ENCODE measurements around the gene CRKL. TPM values are rescaled to one million over a fixed set of nuclear protein-coding genes. Genes with fewer than 3 reads are reported as not detected.

The CRKL gene
- total RNA-seq, 1 experiment from 2014 or later: 106 TPM

DNA sequence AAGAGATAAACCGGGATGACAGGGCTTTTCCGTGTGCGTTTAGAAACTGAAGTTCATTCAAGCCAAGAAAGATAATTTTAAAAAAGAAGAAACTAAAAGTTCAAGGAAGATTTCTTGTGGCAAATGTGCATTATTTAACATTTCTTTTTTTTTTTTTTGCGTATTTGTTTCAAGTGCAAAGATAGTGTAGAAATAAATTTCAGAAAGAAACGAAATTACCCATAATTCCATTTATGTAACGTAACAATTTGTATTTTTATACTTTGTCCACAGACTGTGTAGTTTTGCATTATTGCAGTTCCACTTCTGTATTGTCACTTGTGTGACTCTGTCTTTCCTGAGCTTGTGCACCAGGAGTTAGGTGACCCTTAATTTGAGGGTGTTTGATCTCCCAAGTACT, 34.4 kb upstream of the CRKL start:
- Histone ChIP-seq H4K8ac (replicated peaks; ENCODE audit: insufficient read length, low read depth, low read length) (no peak overlapping the region), H4K20me1 (ENCODE audit: control insufficient read depth, insufficient read depth, insufficient read length) (no peaks in the 10 kb centered on the region), H2AFZ (ENCODE audit: low read length) (no peak overlapping the region), H3K18ac (ENCODE audit: insufficient read length, low read depth, low read length) (no peak overlapping the region), H3K23ac (ENCODE audit: insufficient read length, low read depth, low read length) (no peak overlapping the region), H3K9me3 (ENCODE audit: control insufficient read depth, low read depth, low read length) (no peaks in the 10 kb centered on the region), H3K23me2 (ENCODE audit: insufficient read length, low read depth, low read length, poor library complexity, severe bottlenecking) (no peaks in the 10 kb centered on the region), H2BK12ac (ENCODE audit: insufficient read length, low read depth, low read length) (no peak overlapping the region), H4K5ac (ENCODE audit: insufficient read length, low read depth, low read length) (no peak overlapping the region), H3K14ac (ENCODE audit: insufficient read depth, low read length) (no peak overlapping the region), H3K79me1 (ENCODE audit: insufficient read depth, low read depth, low read length, poor library complexity, severe bottlenecking) (no peaks in the 10 kb centered on the region), H2BK120ac (ENCODE audit: low read depth, low read length, poor library complexity, severe bottlenecking) (no peak overlapping the region), H3K4me2 (ENCODE audit: insufficient read depth, insufficient read length, low read length) (no peak overlapping the region), H3T11ph (ENCODE audit: low read length) (no peak overlapping the region), H2BK5ac (ENCODE audit: insufficient read length, low read length) (no peak overlapping the region), H3K27me3 (ENCODE audit: insufficient read depth, low read length) (no peaks in the 10 kb centered on the region), H3K79me2 (ENCODE audit: insufficient read depth, low read length) (no peaks in the 10 kb centered on the region), H3K27ac (ENCODE audit: insufficient read length, low read depth, low read length) (no peak overlapping the region), H4K91ac (ENCODE audit: insufficient read length, low read depth, low read length) (no peak overlapping the region), H2AK5ac (ENCODE audit: insufficient read length, low read length) (no peak overlapping the region), H3K4ac (ENCODE audit: low read depth, low read length) (no peak overlapping the region), H2BK15ac (ENCODE audit: low read depth, low read length) (no peak overlapping the region), H3K56ac (ENCODE audit: insufficient read length, low read depth, low read length) (no peak overlapping the region), H2BK20ac (ENCODE audit: low read depth, low read length, poor library complexity, severe bottlenecking) (no peak overlapping the region), H3K9ac (ENCODE audit: extremely low read depth, insufficient read length, low read length) (no peak overlapping the region), H3K4me1 (ENCODE audit: insufficient read depth, low read length) (no peaks in the 10 kb centered on the region)
- TF ChIP-seq, protein P1, sequence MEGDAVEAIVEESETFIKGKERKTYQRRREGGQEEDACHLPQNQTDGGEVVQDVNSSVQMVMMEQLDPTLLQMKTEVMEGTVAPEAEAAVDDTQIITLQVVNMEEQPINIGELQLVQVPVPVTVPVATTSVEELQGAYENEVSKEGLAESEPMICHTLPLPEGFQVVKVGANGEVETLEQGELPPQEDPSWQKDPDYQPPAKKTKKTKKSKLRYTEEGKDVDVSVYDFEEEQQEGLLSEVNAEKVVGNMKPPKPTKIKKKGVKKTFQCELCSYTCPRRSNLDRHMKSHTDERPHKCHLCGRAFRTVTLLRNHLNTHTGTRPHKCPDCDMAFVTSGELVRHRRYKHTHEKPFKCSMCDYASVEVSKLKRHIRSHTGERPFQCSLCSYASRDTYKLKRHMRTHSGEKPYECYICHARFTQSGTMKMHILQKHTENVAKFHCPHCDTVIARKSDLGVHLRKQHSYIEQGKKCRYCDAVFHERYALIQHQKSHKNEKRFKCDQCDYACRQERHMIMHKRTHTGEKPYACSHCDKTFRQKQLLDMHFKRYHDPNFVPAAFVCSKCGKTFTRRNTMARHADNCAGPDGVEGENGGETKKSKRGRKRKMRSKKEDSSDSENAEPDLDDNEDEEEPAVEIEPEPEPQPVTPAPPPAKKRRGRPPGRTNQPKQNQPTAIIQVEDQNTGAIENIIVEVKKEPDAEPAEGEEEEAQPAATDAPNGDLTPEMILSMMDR (conservative IDR thresholded peaks at IDR 0.05): no peak
- DNase-seq: no peak
- no CpG with 5 or more reads among the region's 6 CpGs for WGBS (ENCODE audit: extremely low coverage, insufficient read length, low lambda C conversion rate)
- H3K36me3 Mint-ChIP-seq (ENCODE audit: insufficient read depth in 1 of 3, low read depth in 3 of 3): peaks cover 3 to 44% (median 17%) of the 10 kb centered on the region in 3 experiments; a peak in 5 of 7 replicates
- no peaks in the 10 kb centered on the region for H3K9me3 Mint-ChIP-seq
- no peaks in the 10 kb centered on the region for H3K27me3 Mint-ChIP-seq (ENCODE audit: low read depth)
- peaks cover 8% of the 10 kb centered on the region in 2 experiments for H3K4me1 Mint-ChIP-seq
- H3K27ac Mint-ChIP-seq: peak overlapping the region in 2 of 3 experiments; percentile 19 to 69; a peak in 2 of 7 replicates
- H3K4me3 Mint-ChIP-seq: no peak overlapping the region
